H1 (cell line): ENCODE data around the gene CRABP2. TPM values are rescaled to one million over a fixed set of nuclear protein-coding genes. Genes with fewer than 3 reads are reported as not detected.

Source experiments
- CTCF ChIA-PET: fragments of 300-600 bp; sonication (Branson Sonifier 250); formaldehyde crosslinking; loops from one replicate; lab custom pipeline; 2021; ENCODE audit not compliant: partially characterized antibody; lab: Charles Lee
- POLR2A ChIA-PET: fragments of 300-600 bp; sonication (Branson Sonifier 250); formaldehyde crosslinking; loops from one replicate; lab custom pipeline; 2021; ENCODE audit warnings: inconsistent platforms; ENCODE audit not compliant: partially characterized antibody; lab: Charles Lee
- DNase-seq, 2 experiments: peaks; one replicate each; pipeline versions ENCODE4 v3.0.0 to v3.0.0-alpha.2; 2010 to 2022; ENCODE audit warnings: low spot score in 2 of 2, low read depth in 1 of 2, mixed read lengths in 1 of 2
- FAIRE-seq: peaks from 2 replicates; lab custom pipeline; 2011; peaks lifted over from hg19 to GRCh38; lab: Jason Lieb, UNC
- H2AFZ ChIP-seq: 2 replicates; pipeline ENCODE4 v1.8.1; 2012; ENCODE audit warnings: low read length, inconsistent platforms
- H2AK5ac ChIP-seq: 2 replicates; pipeline ENCODE4 v1.6.1; 2013; ENCODE audit warnings: low read depth, low read length
- H2BK120ac ChIP-seq: replicated peaks from 2 replicates; pipeline ENCODE3; 2013; ENCODE audit warnings: low read depth, low read length, inconsistent platforms
- H2BK12ac ChIP-seq: 2 replicates; pipeline ENCODE4 v1.6.1; 2013; ENCODE audit warnings: low read depth, low read length
- H2BK15ac ChIP-seq: 2 replicates; pipeline ENCODE4 v1.6.1; 2013; ENCODE audit warnings: low read length
- H2BK20ac ChIP-seq: 2 replicates; pipeline ENCODE4 v1.6.1; 2013; ENCODE audit warnings: low read length
- H2BK5ac ChIP-seq: 2 replicates; pipeline ENCODE4 v1.6.1; 2013; ENCODE audit warnings: low read depth, low read length
- H3K14ac ChIP-seq: 2 replicates; pipeline ENCODE4 v1.6.1; 2013; ENCODE audit warnings: inconsistent platforms; ENCODE audit not compliant: insufficient read length
- H3K18ac ChIP-seq: 2 replicates; pipeline ENCODE4 v1.6.1; 2013; ENCODE audit warnings: low read length; ENCODE audit errors: extremely low read depth
- H3K23ac ChIP-seq: 2 replicates; pipeline ENCODE4 v1.6.1; 2013; ENCODE audit warnings: inconsistent platforms; ENCODE audit not compliant: insufficient read length
- H3K23me2 ChIP-seq: 2 replicates; pipeline ENCODE4 v1.6.1; 2013; ENCODE audit warnings: low read depth, low read length
- H3K27ac ChIP-seq: 2 replicates; pipeline ENCODE4 v1.6.1; 2011; ENCODE audit warnings: low read depth, low read length, inconsistent platforms
- H3K27me3 ChIP-seq, 4 experiments: replicated peaks in 1 of 4; 1 replicate in 1 of 4; 2 replicates in 3 of 4; pipeline versions ENCODE4 v1.6.1 to v1.8.1; 2011 to 2013; ENCODE audit warnings: low read length in 3 of 4, mild to moderate bottlenecking in 3 of 4, inconsistent platforms in 2 of 4, mixed read lengths in 2 of 4, moderate library complexity in 1 of 4; ENCODE audit not compliant: control insufficient read depth in 3 of 4, insufficient read depth in 3 of 4; ENCODE audit errors: extremely low read depth in 1 of 4
- H3K36me3 ChIP-seq, 4 experiments: 2 replicates each; pipeline versions ENCODE4 v1.6.1 to v1.8.1; 2011 to 2013; ENCODE audit warnings: mild to moderate bottlenecking in 4 of 4, low read length in 3 of 4, moderate library complexity in 2 of 4, control low read depth in 1 of 4, inconsistent platforms in 1 of 4; ENCODE audit not compliant: insufficient read depth in 4 of 4, control insufficient read depth in 2 of 4
- H3K4ac ChIP-seq: replicated peaks from 2 replicates; pipeline ENCODE3; 2013; ENCODE audit warnings: low read length, low read depth, mixed read lengths, inconsistent platforms; ENCODE audit not compliant: insufficient read length
- H3K4me1 ChIP-seq, 4 experiments: replicated peaks in 1 of 4; 1 replicate in 1 of 4; 2 replicates in 3 of 4; pipeline versions ENCODE4 v1.6.1 to v1.8.1; 2011 to 2013; ENCODE audit warnings: low read length in 3 of 4, inconsistent platforms in 2 of 4, mixed read lengths in 1 of 4; ENCODE audit not compliant: insufficient read depth in 4 of 4, control insufficient read depth in 3 of 4
- H3K4me2 ChIP-seq, 2 experiments: 2 replicates each; pipeline versions ENCODE4 v1.6.1 to v1.8.1; 2011 to 2013; ENCODE audit warnings: low read depth in 2 of 2, low read length in 2 of 2, control low read depth in 1 of 2, inconsistent platforms in 1 of 2, mild to moderate bottlenecking in 1 of 2; ENCODE audit not compliant: insufficient read depth in 1 of 2
- H3K4me3 ChIP-seq, 4 experiments: fragments of 200-600, 300-600 bp in 1 of 4; sonication (generic), shearing (Covaris generic), sonication (Bioruptor Twin) in 1 of 4; 2 replicates each; pipeline versions ENCODE4 v1.5.1 to v1.8.1; 2011 to 2016; ENCODE audit warnings: low read length in 4 of 4, low read depth in 3 of 4, control low read depth in 2 of 4, inconsistent platforms in 2 of 4, mild to moderate bottlenecking in 2 of 4, mixed read lengths in 1 of 4, moderate library complexity in 1 of 4; ENCODE audit not compliant: insufficient read depth in 2 of 4; ENCODE audit errors: extremely low read depth in 1 of 4
- H3K56ac ChIP-seq: replicated peaks from 2 replicates; pipeline ENCODE3; 2013; ENCODE audit warnings: low read depth, mild to moderate bottlenecking, mixed read lengths, low read length, inconsistent platforms; ENCODE audit not compliant: insufficient read length
- H3K79me1 ChIP-seq: 2 replicates; pipeline ENCODE4 v1.6.1; 2013; ENCODE audit warnings: low read depth, low read length, control low read depth
- H3K79me2 ChIP-seq, 2 experiments: 2 replicates each; pipeline versions ENCODE4 v1.6.1 to v1.8.1; 2012 to 2013; ENCODE audit warnings: low read length in 2 of 2, mild to moderate bottlenecking in 2 of 2, inconsistent platforms in 1 of 2; ENCODE audit not compliant: insufficient read depth in 2 of 2, control insufficient read depth in 1 of 2
- H3K9ac ChIP-seq, 4 experiments: replicated peaks in 1 of 4; 1 replicate in 1 of 4; 2 replicates in 3 of 4; pipeline versions ENCODE4 v1.6.1 to v1.8.1; 2011 to 2013; ENCODE audit warnings: low read depth in 3 of 4, low read length in 3 of 4, control low read depth in 2 of 4, mild to moderate bottlenecking in 2 of 4, moderate library complexity in 2 of 4, inconsistent platforms in 1 of 4; ENCODE audit errors: extremely low read depth in 1 of 4
- H3K9me3 ChIP-seq, 2 experiments: 2 replicates each; pipeline versions ENCODE4 v1.6.1 to v1.8.1; 2012 to 2013; ENCODE audit warnings: mild to moderate bottlenecking in 2 of 2, moderate library complexity in 2 of 2, control low read depth in 1 of 2, inconsistent platforms in 1 of 2, low read depth in 1 of 2, low read length in 1 of 2, mixed read lengths in 1 of 2; ENCODE audit not compliant: insufficient read depth in 2 of 2
- H4K20me1 ChIP-seq, 2 experiments: replicated peaks in 1 of 2; 2 replicates each; pipeline versions ENCODE3 to v1.8.1; 2011 to 2013; ENCODE audit warnings: inconsistent platforms in 2 of 2, low read length in 2 of 2, mild to moderate bottlenecking in 1 of 2; ENCODE audit not compliant: insufficient read depth in 2 of 2, control insufficient read depth in 1 of 2
- H4K5ac ChIP-seq: 2 replicates; pipeline ENCODE4 v1.6.1; 2013; ENCODE audit warnings: low read length, low read depth, mixed read lengths, inconsistent platforms; ENCODE audit not compliant: insufficient read length
- H4K8ac ChIP-seq: 2 replicates; pipeline ENCODE4 v1.8.0; 2013; ENCODE audit warnings: mild to moderate bottlenecking, moderate library complexity, low read length, inconsistent platforms; ENCODE audit not compliant: insufficient read depth; ENCODE audit errors: extremely low read depth
- H4K91ac ChIP-seq: replicated peaks from 2 replicates; pipeline ENCODE3; 2013; ENCODE audit warnings: low read length, mixed read lengths, inconsistent platforms; ENCODE audit not compliant: insufficient read length
- CREB1 ChIP-seq: IDR thresholded peaks from 2 replicates; pipeline ENCODE4 v1.6.1; 2012; ENCODE audit warnings: inconsistent platforms
- CTBP2 ChIP-seq: IDR thresholded peaks from 2 replicates; pipeline ENCODE4 v1.7.0; 2011; ENCODE audit warnings: borderline replicate concordance, mild to moderate bottlenecking, moderate library complexity, mixed read lengths, low read length; ENCODE audit not compliant: insufficient read depth, insufficient read length
- POLR2A ChIP-seq, 2 experiments: IDR thresholded peaks; 1 replicate in 1 of 2; 2 replicates in 1 of 2; pipeline ENCODE4 v1.6.1; 2011; ENCODE audit warnings: low read depth in 2 of 2, low read length in 2 of 2, mild to moderate bottlenecking in 2 of 2; ENCODE audit errors: control extremely low read depth in 1 of 2
- RNF2 ChIP-seq: fragments of 200-900, 300-1000 bp; sonication (generic); IDR thresholded peaks from 2 replicates; pipeline ENCODE4 v1.7.1; 2016; ENCODE audit warnings: borderline replicate concordance, low read depth, mild to moderate bottlenecking, antibody characterized with exemption, low read length; ENCODE audit not compliant: poor library complexity, severe bottlenecking; ENCODE audit errors: missing control alignments
- WGBS, 2 experiments: shearing (Covaris generic) in 1 of 2; methylation state at CpG; one replicate each; pipeline versions ENCODE4 v1.1.6 to v1.1.7; 2013 to 2015; ENCODE audit warnings: low lambda C conversion rate in 2 of 2, mixed read lengths in 2 of 2, inconsistent platforms in 1 of 2, low coverage in 1 of 2, missing lambda C conversion rate in 1 of 2; ENCODE audit not compliant: insufficient replicate concordance in 2 of 2, insufficient coverage in 1 of 2, insufficient read length in 1 of 2; ENCODE audit errors: extremely low coverage in 1 of 2, missing lambda C conversion rate in 1 of 2; 5-methylcytosine and 5-hydroxymethylcytosine counted together
- polyA plus RNA-seq, 7 experiments: library from polyadenylated mRNA; depleted of rRNA in 3 of 7; stranded (reverse) in 5 of 7; unstranded in 2 of 7; fragments of >200 nt in 5 of 7; fragments of 200-250 nt in 2 of 7; gene quantifications; 1 replicate in 5 of 7; 2 replicates in 1 of 7; 4 replicates in 1 of 7; pipeline versions ENCODE4 v1.2.1 to v1.2.3, GENCODE V29; 2011 to 2013; ENCODE audit warnings: missing spikeins in 2 of 7, mixed read lengths in 2 of 7
- total RNA-seq: library from RNA; stranded (reverse); fragmentation: NEBNext Ultra II Directional; extraction: Animal tissue kit (Norgen Biotek cat#: 25700); gene quantifications from 2 replicates; pipeline ENCODE4 v1.2.1, GENCODE V29; 2021

Gene CRABP2
- total and polyA plus RNA-seq, 2 of the 8 experiments (the other 6 are each of a cell fraction or from before 2014, with no cell fraction given), result 69.2 to 119 TPM

- Histone ChIP-seq H2AFZ (no peak overlapping the region), H2BK120ac (no peak overlapping the region), H3K36me3 (no peaks in the 10 kb centered on the region), H3K27me3 (peaks cover 0 to 21% (median 12%) of the 10 kb centered on the region in 4 experiments; a peak in 5 of 7 replicates), H3K18ac (peak overlapping the region; percentile 83), H2BK20ac (peak overlapping the region; percentile 97), H2BK5ac (peak overlapping the region; percentile 98; the same call in 1 of the 2 replicates), H3K79me2 (no peaks in the 10 kb centered on the region), H3K56ac (no peak overlapping the region), H2BK15ac (0 out of 2 replicates have a peak overlapping the region, but pooled peaks have one; percentile 4), H4K91ac (no peak overlapping the region), H4K8ac (no peak overlapping the region), H3K23me2 (peaks cover 5% of the 10 kb centered on the region), H3K14ac (no peak overlapping the region), H2AK5ac (no peak overlapping the region; the same call in 1 of the 2 replicates), H2BK12ac (peak overlapping the region; percentile 92), H3K4me1 (peaks cover 19 to 61% (median 54%) of the 10 kb centered on the region in 4 experiments), H3K9me3 (no peaks in the 10 kb centered on the region), H3K4ac (no peak overlapping the region), H3K23ac (no peak overlapping the region), H3K4me3 (no peak overlapping the region), H3K27ac (no peak overlapping the region), H3K4me2 (no peak overlapping the region), H3K9ac (no peak overlapping the region), H4K5ac (no peak overlapping the region), H3K79me1 (no peaks in the 10 kb centered on the region; the same call in 1 of the 2 replicates), H4K20me1 (no peaks in the 10 kb centered on the region)
- ChIA-PET POLR2A (interaction anchor here (1.2 to 12.0 kb wide), 5 partner anchors 13 to 89 kb away, joined by 3 to 419 read pairs (median 5); partner anchors contain the start of genes HDGF and NES), CTCF (interaction anchor here (11.6 to 66.0 kb wide), 3 partner anchors 18 to 43 kb away, joined by 254 to 4284 read pairs (median 520); partner anchors contain the start of genes BCAN, CRABP2, HAPLN2 and ISG20L2)
- FAIRE-seq, result no peak
- WGBS, 2 experiments, result 87% methylated on average over 5 of the region's 5 CpGs; no CpG with 5 or more reads in 1 of the 2 experiments
- DNase-seq, result no peak
- TF ChIP-seq RNF2 (no peak), CREB1 (no peak), POLR2A (IDR thresholded peaks at IDR 0.05; ENCODE audit: control extremely low read depth in 1 of 2, low read depth in 2 of 2, low read length in 2 of 2) (no peak), CTBP2 (no peak)
Measured at GRCh38 chr1:156662800-156663055, 42.7 kb downstream of the CRABP2 start.
